Right lobe of liver (tissue), 6 donors: ENCODE results near the gene TMEM232. TPM values are rescaled to one million over a fixed set of nuclear protein-coding genes. Genes with fewer than 3 reads are reported as not detected.
A peak's percentile ranks its signal among the peaks of the same experiment; 100 is the strongest.
"Not testable (repeated sequence)": the region's sequence is repeated elsewhere in the genome, so short reads cannot be mapped to it uniquely, and the experiment has no call there.

Experiments
- ATAC-seq, 4 donors: fragments of 200-7000 bp; cut with Tn5 transposase; one replicate each; pipeline ENCODE4 v1.9.1; 2020; ENCODE audit warnings: mild to moderate bottlenecking in 4 of 4, moderate library complexity in 4 of 4
- DNase-seq, 3 donors: peaks; one replicate each; pipeline ENCODE4 v3.0.0-alpha.2; 2020
- H3K27ac ChIP-seq, 3 donors: fragments of 200-600 bp; one replicate each; pipeline ENCODE4 v1.8.0; 2022
- H3K27me3 ChIP-seq, 2 donors: fragments of 200-600 bp; one replicate each; pipeline ENCODE4 v1.8.0; 2022
- H3K36me3 ChIP-seq, 4 donors: fragments of 200-600 bp; sonication (generic) in 1 of 4; one replicate each; pipeline versions ENCODE4 v1.5.1 to v1.8.0; 2017 to 2022; ENCODE audit warnings: control low read depth in 1 of 4
- H3K4me1 ChIP-seq, 4 donors: fragments of 200-600 bp; sonication (generic) in 1 of 4; one replicate each; pipeline versions ENCODE4 v1.5.1 to v1.8.0; 2017 to 2022; ENCODE audit warnings: control low read depth in 1 of 4
- H3K4me3 ChIP-seq, 3 donors: fragments of 200-600 bp; one replicate each; pipeline ENCODE4 v1.8.0; 2022
- H3K9me3 ChIP-seq, 4 donors: fragments of 200-600 bp; sonication (generic) in 1 of 4; one replicate each; pipeline versions ENCODE4 v1.5.1 to v1.8.0; 2017 to 2022; ENCODE audit warnings: control low read depth in 1 of 4
- CTCF ChIP-seq, 4 donors: fragments of 200-600 bp in 3 of 4; fragments of 450-650 bp in 1 of 4; IDR thresholded peaks; one replicate each; pipeline versions ENCODE4 v1.5.1 to v1.8.0; 2016 to 2022; ENCODE audit warnings: antibody characterized with exemption in 4 of 4, mild to moderate bottlenecking in 2 of 4
- POLR2A ChIP-seq: fragments of 450-650 bp; IDR thresholded peaks from one replicate; pipeline ENCODE4 v1.6.1; 2017; ENCODE audit warnings: antibody characterized with exemption, mild to moderate bottlenecking
- WGBS: methylation state at CpG from one replicate; pipeline ENCODE4 v1.1.6; 2018; ENCODE audit warnings: low coverage, low lambda C conversion rate; ENCODE audit not compliant: insufficient coverage; ENCODE audit errors: missing lambda C conversion rate; 5-methylcytosine and 5-hydroxymethylcytosine counted together
- intact Hi-C, 2 donors: fragments of 100-400 bp; cut with DNase I; formaldehyde crosslinking; loops; one replicate each; pipeline versions ENCODE4 v1.11.2 to v1.14.1; 2022
- total RNA-seq, 6 experiments: library from RNA; depleted of rRNA in 2 of 6; stranded (reverse); fragments of >200 nt in 2 of 6; fragmentation: NEBNext Ultra II Directional in 3 of 6; extraction: Animal tissue kit (Norgen Biotek cat#: 25700) in 3 of 6; gene quantifications; one replicate each; pipeline versions ENCODE4 v1.1.0 to v1.2.4, GENCODE V29; 2016 to 2023
- donor health status: DM: no; HTN: yes; CAD: no.
- donor health status: DM: no; HTN: no; CAD: no.
- donor health status: DM: no; HTN: no; CAD: no.
- donor health status: DM: no; HTN: yes; CAD: no.
- donor health status: DM: no; HTN: yes; CAD: no.

TMEM232 gene
- total RNA-seq, 6 experiments from 2014 or later: 0.31 to 1.3 (median 0.68) TPM

GRCh38 chr5:110703481-110703880, 23.0 kb downstream of the TMEM232 start:
- no peaks in the 10 kb centered on the region for H3K36me3 ChIP-seq
- H3K4me3 ChIP-seq: no peak overlapping the region
- TF ChIP-seq CTCF (IDR thresholded peaks at IDR 0.05) (no peak), POLR2A (no peak)
- H3K4me1 ChIP-seq: peaks cover 0 to 8% (median 3%) of the 10 kb centered on the region in 4 donors
- no peaks in the 10 kb centered on the region for H3K9me3 ChIP-seq
- ATAC-seq (peak in 3 of 4 donors; percentile 43 to 66 (median 53)), DNase-seq (no peak)
- H3K27me3 ChIP-seq: no peaks in the 10 kb centered on the region
- intact Hi-C loops: no loop called here
- no peak overlapping the region for H3K27ac ChIP-seq
- WGBS: 26% methylated on average over 2 of the region's 2 CpGs

GRCh38 chr5:110702704-110703103, 23.8 kb downstream of the TMEM232 start:
- peaks cover 0 to 8% (median 3%) of the 10 kb centered on the region in 4 donors for H3K4me1 ChIP-seq
- H3K27ac ChIP-seq: no peak overlapping the region
- H3K9me3 ChIP-seq: no peaks in the 10 kb centered on the region
- intact Hi-C loops: no loop called here
- H3K4me3 ChIP-seq: no peak overlapping the region
- no peaks in the 10 kb centered on the region for H3K36me3 ChIP-seq
- peak; percentile 62 to 73 (median 70) for ATAC-seq
- no peak for DNase-seq
- WGBS: 28% methylated on average over 3 of the region's 3 CpGs
- TF ChIP-seq CTCF (IDR thresholded peaks at IDR 0.05): no peak
- no peak for TF ChIP-seq POLR2A
- H3K27me3 ChIP-seq: no peaks in the 10 kb centered on the region

GRCh38 chr5:110702300-110702699, 24.2 kb downstream of the TMEM232 start:
- TF ChIP-seq CTCF (IDR thresholded peaks at IDR 0.05): no peak
- TF ChIP-seq POLR2A: no peak
- Histone ChIP-seq H3K9me3 (no peaks in the 10 kb centered on the region), H3K27me3 (no peaks in the 10 kb centered on the region), H3K36me3 (no peaks in the 10 kb centered on the region), H3K4me1 (peaks cover 0 to 8% (median 3%) of the 10 kb centered on the region in 4 donors), H3K27ac (no peak overlapping the region), H3K4me3 (no peak overlapping the region)
- intact Hi-C loops: no loop called here
- DNase-seq: no peak
- WGBS: 38% methylated on average over 1 of the region's 1 CpG
- ATAC-seq: no peak

GRCh38 chr5:110692669-110693068, 33.8 kb downstream of the TMEM232 start:
- H3K27ac ChIP-seq, DNase-seq, ATAC-seq, intact Hi-C loops, H3K9me3 ChIP-seq, H3K4me1 ChIP-seq, H3K36me3 ChIP-seq, H3K27me3 ChIP-seq, H3K4me3 ChIP-seq: not testable (repeated sequence)
- WGBS: 72% methylated on average over 2 of the region's 5 CpGs

- H3K27ac ChIP-seq, intact Hi-C loops, H3K4me1 ChIP-seq, H3K27me3 ChIP-seq, DNase-seq, H3K9me3 ChIP-seq, H3K4me3 ChIP-seq, ATAC-seq, H3K36me3 ChIP-seq: not testable (repeated sequence)
- WGBS: 92% methylated on average over 1 of the region's 1 CpG
Measured at GRCh38 chr5:110690587-110690986, 35.9 kb downstream of the TMEM232 start.

GRCh38 chr5:110687485-110687884, 39.0 kb downstream of the TMEM232 start:
- Histone ChIP-seq H3K27me3 (no peaks in the 10 kb centered on the region), H3K27ac (no peak overlapping the region), H3K4me1 (no peaks in the 10 kb centered on the region), H3K9me3 (no peaks in the 10 kb centered on the region), H3K4me3 (no peak overlapping the region), H3K36me3 (no peaks in the 10 kb centered on the region)
- ATAC-seq: no peak
- no peak for DNase-seq
- no peak for TF ChIP-seq POLR2A
- no peak for TF ChIP-seq CTCF (IDR thresholded peaks at IDR 0.05)
- intact Hi-C loops: no loop called here
- 71% methylated on average over 1 of the region's 1 CpG for WGBS
